Left kidney (tissue), 2 donors: ENCODE measurements around the gene GUCY1A1. TPM values are rescaled to one million over a fixed set of nuclear protein-coding genes. Genes with fewer than 3 reads are reported as not detected.

Experiments
- DNase-seq: peaks from one replicate; pipeline ENCODE4 v3.0.0-alpha.2; 2013
- polyA plus RNA-seq: library from polyadenylated mRNA; unstranded; fragments of 120-200 nt; gene quantifications from one replicate; pipeline ENCODE4 v1.2.1, GENCODE V29; 2013; ENCODE audit not compliant: insufficient read length

The GUCY1A1 gene
- polyA plus RNA-seq, 1 donor = 78.4 TPM

DNA sequence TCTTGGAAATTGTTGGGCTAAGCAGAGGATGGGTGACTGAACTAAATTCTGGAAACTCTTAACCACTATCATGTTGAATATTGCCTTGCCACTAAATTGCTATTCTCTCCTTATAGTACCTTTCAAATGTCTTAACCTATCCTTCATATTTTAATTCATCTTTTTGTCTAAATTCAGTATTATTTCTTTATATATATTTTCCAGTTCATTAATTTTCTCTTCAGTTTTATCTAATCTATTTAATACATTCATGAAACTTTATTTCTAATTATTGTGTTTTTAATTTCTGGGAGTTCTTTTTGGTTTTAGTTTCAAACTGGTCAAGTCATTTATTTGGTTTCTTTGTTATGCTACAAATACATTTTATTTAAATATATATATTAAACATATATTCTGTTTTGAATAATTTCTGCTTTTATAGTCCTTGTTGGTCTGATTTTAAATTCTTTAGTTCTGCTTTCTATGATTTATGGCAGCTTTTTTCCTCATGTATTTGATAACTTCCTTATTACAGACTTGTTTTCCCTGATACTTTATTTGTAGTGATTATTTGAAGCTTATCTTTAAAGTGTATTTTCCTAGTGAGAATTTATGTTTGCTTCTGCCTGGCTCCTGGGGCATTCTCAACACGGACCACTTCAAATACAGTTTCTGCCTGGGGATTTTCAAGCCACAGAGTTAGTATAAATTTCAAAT is 8.5 kb upstream of the GUCY1A1 start:
- no peak for DNase-seq

- no peak for DNase-seq
Measured at GRCh38 chr4:155658681-155659064, 8.0 kb upstream of the GUCY1A1 start.

- DNase-seq = no peak
Measured at GRCh38 chr4:155659176-155659575, 7.5 kb upstream of the GUCY1A1 start.

DNA sequence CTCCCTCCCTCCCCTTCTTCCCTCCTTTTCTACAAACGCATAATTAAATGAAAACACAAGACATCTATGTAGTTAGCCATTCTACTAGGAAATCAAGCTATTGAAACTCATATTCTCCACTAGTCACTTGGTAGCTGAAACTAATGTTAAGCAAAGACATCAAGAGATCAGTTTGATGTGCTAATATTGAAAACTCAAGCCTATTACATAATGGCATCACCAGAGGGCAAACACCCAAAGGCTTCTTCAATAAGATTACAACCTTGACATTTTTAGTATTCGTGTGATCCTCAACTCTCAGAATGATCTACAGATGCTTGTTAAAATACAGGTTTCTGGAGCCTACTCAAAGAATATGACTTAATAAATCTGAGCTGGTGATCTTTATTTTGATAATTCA is 6.2 kb upstream of the GUCY1A1 start:
- DNase-seq = no peak

DNA sequence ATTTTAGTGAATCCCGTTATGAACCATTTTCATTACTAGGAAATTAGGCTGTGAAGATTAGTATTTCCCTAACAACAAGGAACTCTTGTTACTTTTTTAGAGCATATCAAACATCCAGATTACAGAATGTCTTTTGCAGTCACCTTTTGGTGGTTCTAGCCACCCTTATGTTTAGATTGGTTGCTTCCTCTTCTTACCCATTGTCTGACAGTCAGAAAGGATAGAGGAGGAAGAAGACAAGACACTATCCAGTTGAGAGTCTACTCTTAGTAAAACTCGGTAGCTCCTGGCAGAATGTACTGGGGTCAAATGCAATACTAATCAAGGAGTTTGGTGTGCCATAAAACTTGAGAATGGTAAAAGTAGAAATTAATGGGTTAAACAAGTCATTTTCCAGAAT is 1.6 kb upstream of the GUCY1A1 start:
- no peak for DNase-seq

- DNase-seq = no peak
Measured at GRCh38 chr4:155667222-155667567, 547 bp downstream of the GUCY1A1 start.

DNA sequence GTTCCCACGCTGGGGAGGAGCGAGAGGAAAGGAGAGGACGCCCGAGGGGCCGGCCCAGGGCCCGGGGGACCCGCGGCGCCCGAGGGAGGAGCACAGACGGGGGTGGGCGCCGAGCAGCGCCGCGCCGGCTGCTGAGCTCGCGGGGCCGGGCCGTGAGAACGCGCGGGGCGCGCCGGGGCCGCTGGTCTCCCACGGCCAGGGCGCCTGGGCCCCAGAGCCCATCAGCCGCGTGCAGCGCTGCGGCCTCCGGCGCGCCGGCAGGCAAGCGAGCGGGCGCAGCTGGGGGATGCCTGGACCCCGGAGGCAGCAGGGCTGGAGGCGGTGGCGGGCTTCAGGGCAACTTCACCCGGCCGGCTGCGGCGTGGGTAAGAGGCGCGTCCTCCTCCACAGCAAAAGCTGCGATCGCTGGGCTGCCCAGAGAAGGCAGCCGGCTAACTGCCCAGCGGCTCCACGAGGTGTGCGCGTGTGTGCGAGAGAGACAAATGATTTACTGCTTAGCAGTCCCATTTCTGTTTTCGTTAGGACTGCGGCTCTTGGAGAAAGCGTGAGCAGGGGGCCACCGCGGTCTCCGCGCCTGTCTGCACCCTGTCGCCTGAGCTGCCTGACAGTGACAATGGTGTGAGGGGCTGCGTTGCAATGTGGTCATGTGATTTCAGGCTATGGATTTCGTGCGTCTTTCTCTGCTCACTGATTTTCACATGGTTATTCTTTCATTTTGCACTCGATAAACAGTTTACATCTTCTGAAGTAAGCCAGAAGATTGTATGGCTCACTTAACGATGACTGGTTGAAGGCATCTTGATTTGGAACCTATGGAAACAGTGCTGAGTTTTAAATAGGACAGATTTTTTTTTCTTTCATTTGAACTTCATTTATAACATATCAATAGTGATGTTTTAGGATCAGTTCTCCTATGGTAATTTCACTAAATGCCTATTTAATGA is 1.2 kb downstream of the GUCY1A1 start:
- DNase-seq = peak; percentile 49

GRCh38 chr4:155668707-155669220 is 2.1 kb downstream of the GUCY1A1 start:
- no peak for DNase-seq

GRCh38 chr4:155672342-155672741 is 5.7 kb downstream of the GUCY1A1 start:
- DNase-seq = no peak

- DNase-seq = no peak
Measured at GRCh38 chr4:155673453-155673979, 6.9 kb downstream of the GUCY1A1 start.

DNA sequence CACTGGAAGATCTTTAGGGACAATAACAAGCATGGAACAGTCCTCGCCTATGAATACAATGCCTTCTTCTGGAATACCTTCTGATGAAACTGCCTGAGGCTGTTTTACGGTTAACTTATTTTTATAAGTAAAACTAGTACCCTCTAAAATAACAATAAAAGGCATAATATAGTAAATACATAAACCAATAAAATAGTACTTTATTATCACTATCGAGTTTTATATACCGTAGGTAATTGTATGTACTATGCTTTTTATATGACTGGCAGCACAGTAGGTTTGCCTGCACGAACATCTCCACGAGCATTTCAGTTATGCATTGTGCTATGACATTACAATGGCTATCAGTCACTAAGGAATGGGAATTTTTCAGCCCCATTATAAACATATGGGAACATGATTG is 8.0 kb downstream of the GUCY1A1 start:
- DNase-seq = no peak

DNA sequence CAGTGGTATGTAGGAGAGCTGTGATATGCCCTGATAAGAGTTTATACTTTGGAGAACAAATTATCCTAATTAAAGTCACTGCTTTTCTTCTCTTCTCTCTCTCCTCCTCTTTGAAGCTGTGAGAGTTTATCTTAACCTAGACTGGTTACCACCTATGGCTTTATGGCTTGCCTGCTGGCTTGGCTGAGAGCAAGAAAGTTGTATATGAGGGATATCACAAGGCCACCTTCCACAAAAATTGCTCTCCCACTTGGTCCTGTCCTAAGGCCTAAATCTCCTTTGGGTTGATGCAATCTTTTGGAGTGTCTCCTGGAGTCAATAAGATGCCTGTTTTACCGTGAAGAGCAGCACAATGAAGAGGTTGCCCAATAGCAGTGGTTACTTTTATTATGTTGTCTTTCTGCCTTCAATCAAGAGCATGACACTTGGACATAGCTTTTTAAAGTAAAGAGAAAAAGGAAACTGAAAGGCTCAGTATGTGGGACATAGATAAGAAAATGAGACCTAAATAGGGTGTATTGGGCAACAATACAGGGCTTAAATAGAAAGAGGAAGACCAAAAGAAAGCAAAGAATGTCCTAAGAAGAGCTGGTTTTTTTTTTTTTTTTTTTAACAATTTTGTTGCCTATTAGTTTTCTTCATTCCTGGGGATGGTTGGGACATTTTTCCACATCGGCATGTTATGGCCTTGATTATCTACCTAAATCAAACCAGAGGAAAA is 9.2 kb downstream of the GUCY1A1 start:
- no peak for DNase-seq

DNA sequence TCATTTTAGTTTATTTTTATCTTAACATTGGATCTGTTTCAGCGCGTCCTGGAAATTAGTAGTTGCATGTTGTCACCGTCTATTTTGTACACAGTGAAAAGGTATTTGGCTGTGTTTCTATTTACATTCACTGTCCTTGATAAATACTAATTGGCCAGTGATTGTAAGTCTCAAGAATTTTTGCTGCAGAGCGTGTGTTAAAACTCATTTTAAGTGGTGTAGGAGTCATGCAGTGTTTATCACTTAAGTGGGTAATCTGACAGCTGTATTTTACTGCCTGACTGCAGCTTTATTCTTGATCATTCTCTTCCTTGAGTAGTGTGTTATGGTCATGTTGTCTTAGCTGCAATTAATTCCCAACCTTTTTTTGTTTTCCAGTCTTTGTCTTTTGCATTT is 9.8 kb downstream of the GUCY1A1 start:
- no peak for DNase-seq

GRCh38 chr4:155678011-155678410 is 11.4 kb downstream of the GUCY1A1 start:
- no peak for DNase-seq

DNA sequence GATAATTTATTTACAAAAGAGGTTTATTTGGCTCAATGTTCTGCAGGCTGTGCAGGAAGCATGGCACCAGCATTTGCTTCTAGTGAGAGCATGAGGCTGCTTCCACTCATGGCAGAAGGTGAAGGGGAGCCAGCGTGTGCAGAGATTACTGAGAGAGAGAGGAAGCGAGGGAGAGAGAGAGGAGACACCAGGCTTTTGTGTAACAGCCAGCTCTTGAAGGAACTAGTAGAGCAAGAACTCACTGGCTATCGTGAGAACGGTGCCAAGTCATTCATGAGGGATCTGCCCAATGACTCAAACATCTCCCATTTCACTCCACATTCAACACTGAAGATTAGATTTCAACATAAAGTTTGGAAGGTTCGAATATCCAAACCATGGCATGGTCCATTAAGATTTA is 12.7 kb downstream of the GUCY1A1 start:
- DNase-seq = no peak

DNA sequence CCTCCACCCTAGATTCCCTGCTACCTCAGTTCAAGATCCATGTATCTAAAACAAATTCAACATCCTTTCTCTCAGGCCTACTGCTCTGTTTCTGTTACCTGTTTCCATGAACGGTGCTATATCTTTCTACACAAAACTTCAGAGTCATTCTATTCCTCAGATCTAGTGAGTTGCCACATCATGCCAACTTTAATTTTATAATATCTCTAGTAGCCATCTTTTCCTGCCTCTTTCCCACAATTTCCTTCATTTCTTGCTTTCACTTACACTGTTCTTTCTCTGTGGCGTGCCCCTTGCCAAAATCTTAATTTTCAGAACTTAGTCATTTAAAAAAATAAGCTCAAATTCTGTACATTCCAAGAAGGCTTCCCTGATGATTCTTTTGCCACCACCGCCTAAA is 15.2 kb downstream of the GUCY1A1 start:
- no peak for DNase-seq

- no peak for DNase-seq
Measured at GRCh38 chr4:155684423-155684822, 17.8 kb downstream of the GUCY1A1 start.

- DNase-seq = no peak
Measured at GRCh38 chr4:155684892-155685541, 18.4 kb downstream of the GUCY1A1 start.

- DNase-seq = no peak
Measured at GRCh38 chr4:155687380-155687982, 20.8 kb downstream of the GUCY1A1 start.

DNA sequence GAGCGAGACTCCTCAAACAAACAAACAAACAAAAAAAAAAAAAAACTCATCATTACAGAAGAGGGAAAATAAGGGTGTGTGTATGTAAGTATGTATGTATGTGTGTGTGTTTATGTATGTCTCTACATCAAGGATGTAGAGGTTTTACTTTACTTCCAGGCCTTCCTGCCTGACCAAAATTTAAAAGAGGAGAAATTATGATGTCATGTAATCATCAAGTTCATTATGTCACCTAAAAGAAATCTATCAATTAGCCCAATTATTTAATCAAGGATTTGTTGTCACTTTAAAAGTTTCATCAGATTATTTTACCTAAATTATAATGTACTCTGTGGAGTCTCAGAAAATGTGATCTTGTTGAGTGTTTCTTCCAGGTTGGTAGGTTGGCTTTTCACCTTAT is 21.6 kb downstream of the GUCY1A1 start:
- no peak for DNase-seq

- no peak for DNase-seq
Measured at GRCh38 chr4:155688860-155689259, 22.2 kb downstream of the GUCY1A1 start.
